Astrocyte of the hippocampus (primary cell): Measurements from ENCODE around the gene UTP4.

Experiments
- DNase-seq: peaks from one replicate; pipeline ENCODE4 v3.0.0; 2011; ENCODE audit warnings: low read depth, low spot score

Gene UTP4

GRCh38 chr16:69176033-69176800, 43.8 kb downstream of the UTP4 start:
- peak; percentile 90 for DNase-seq

- peak; percentile 81 for DNase-seq
Observed at GRCh38 chr16:69179328-69180010, 47.0 kb downstream of the UTP4 start.

- no peak for DNase-seq
Observed at GRCh38 chr16:69180011-69180338, 47.5 kb downstream of the UTP4 start.

- no peak for DNase-seq
Observed at GRCh38 chr16:69182730-69183416, 50.4 kb downstream of the UTP4 start.

- peak; percentile 97 for DNase-seq
Observed at GRCh38 chr16:69186642-69187445, 54.4 kb downstream of the UTP4 start, which contains the start of gene SNTB2. Gene SNTB2, plus strand, starts transcription at chr16:69187164. Its CDS starts 3 bp downstream, at chr16:69187167.

- DNase-seq, result peak; percentile 74
Observed at GRCh38 chr16:69187446-69188235, 55.2 kb downstream of the UTP4 start.

- peak; percentile 85 for DNase-seq
Observed at GRCh38 chr16:69188236-69188549, 55.7 kb downstream of the UTP4 start.

GRCh38 chr16:69188716-69189115, 56.3 kb downstream of the UTP4 start:
- peak; percentile 53 for DNase-seq

- DNase-seq, result peak; percentile 49
Observed at GRCh38 chr16:69190046-69190588, 57.7 kb downstream of the UTP4 start.

GRCh38 chr16:69190598-69190997, 58.1 kb downstream of the UTP4 start:
- no peak for DNase-seq

GRCh38 chr16:69191136-69191535, 58.7 kb downstream of the UTP4 start:
- DNase-seq, result no peak

GRCh38 chr16:69193855-69194254, 61.4 kb downstream of the UTP4 start:
- DNase-seq, result no peak

GRCh38 chr16:69194488-69194887, 62.0 kb downstream of the UTP4 start:
- DNase-seq, result no peak

GRCh38 chr16:69195369-69196029, 63.0 kb downstream of the UTP4 start:
- DNase-seq, result no peak

GRCh38 chr16:69197573-69197972, 65.1 kb downstream of the UTP4 start:
- no peak for DNase-seq

- no peak for DNase-seq
Observed at GRCh38 chr16:69199382-69199781, 66.9 kb downstream of the UTP4 start.

GRCh38 chr16:69201291-69201690, 68.8 kb downstream of the UTP4 start:
- no peak for DNase-seq

- no peak for DNase-seq
Observed at GRCh38 chr16:69201787-69202186, 69.3 kb downstream of the UTP4 start.

GRCh38 chr16:69204172-69204571, 71.7 kb downstream of the UTP4 start:
- DNase-seq, result no peak

- DNase-seq, result no peak
Observed at GRCh38 chr16:69209735-69210134, 77.3 kb downstream of the UTP4 start.
